Uterus (tissue), 4 donors: Measurements from ENCODE around the gene FLYWCH1. TPM values are rescaled to one million over a fixed set of nuclear protein-coding genes. Genes with fewer than 3 reads are reported as not detected.

ENCODE experiments used
- DNase-seq, 2 donors: peaks; one replicate each; pipeline ENCODE4 v3.0.0-alpha.2; 2019 to 2020
- H3K27ac ChIP-seq, 2 donors: fragments of 200-600 bp; sonication (generic); 1 replicate in 1 of 2; 2 replicates in 1 of 2; pipeline ENCODE4 v1.5.1; 2016 to 2018
- H3K27me3 ChIP-seq, 2 donors: fragments of 200-600 bp; sonication (generic); one replicate each; pipeline ENCODE4 v1.5.1; 2018 to 2019; ENCODE audit warnings: control low read depth in 1 of 2
- H3K36me3 ChIP-seq, 2 donors: fragments of 200-600 bp; sonication (generic); one replicate each; pipeline ENCODE4 v1.5.1; 2019; ENCODE audit warnings: control low read depth in 1 of 2
- H3K4me1 ChIP-seq, 2 donors: fragments of 200-600 bp; sonication (generic); one replicate each; pipeline ENCODE4 v1.5.1; 2018 to 2019; ENCODE audit warnings: control low read depth in 1 of 2
- H3K4me3 ChIP-seq, 2 donors: fragments of 200-600 bp; sonication (generic); 1 replicate in 1 of 2; 2 replicates in 1 of 2; pipeline ENCODE4 v1.5.1; 2018 to 2019; ENCODE audit warnings: mild to moderate bottlenecking in 1 of 2
- H3K9me3 ChIP-seq, 2 donors: fragments of 200-600 bp; sonication (generic); one replicate each; pipeline ENCODE4 v1.5.1; 2019; ENCODE audit warnings: control low read depth in 1 of 2
- POLR2A ChIP-seq, 2 donors: fragments of 450-650 bp; IDR thresholded peaks; one replicate each; pipeline ENCODE4 v1.6.1; 2016; ENCODE audit warnings: antibody characterized with exemption in 2 of 2, mild to moderate bottlenecking in 1 of 2, moderate library complexity in 1 of 2
- intact Hi-C: fragments of 100-400 bp; cut with DNase I; formaldehyde crosslinking; loops from one replicate; pipeline ENCODE4 v1.15.1; 2023; ENCODE audit warnings: low total_unique reads
- total RNA-seq, 4 donors: library from RNA; depleted of rRNA in 3 of 4; stranded (reverse); fragments of >200 nt in 3 of 4; gene quantifications; one replicate each; pipeline versions ENCODE4 v1.1.0 to v1.2.4, GENCODE V29; 2014 to 2023
- TF ChIP-seq, protein P1 (sequence below), 4 experiments: fragments of 200-600 bp in 2 of 4; fragments of 450-650 bp in 2 of 4; sonication (generic) in 2 of 4; IDR thresholded peaks; one replicate each; pipeline ENCODE4 v1.5.1; 2016 to 2019; ENCODE audit warnings: antibody characterized with exemption in 4 of 4, mild to moderate bottlenecking in 2 of 4, moderate library complexity in 1 of 4
- donor health status: DM: yes; HTN: yes; CAD: no.

Gene FLYWCH1
- total RNA-seq, 4 donors from 2014 or later, result 11.5 to 62.3 (median 27.2) TPM

DNA sequence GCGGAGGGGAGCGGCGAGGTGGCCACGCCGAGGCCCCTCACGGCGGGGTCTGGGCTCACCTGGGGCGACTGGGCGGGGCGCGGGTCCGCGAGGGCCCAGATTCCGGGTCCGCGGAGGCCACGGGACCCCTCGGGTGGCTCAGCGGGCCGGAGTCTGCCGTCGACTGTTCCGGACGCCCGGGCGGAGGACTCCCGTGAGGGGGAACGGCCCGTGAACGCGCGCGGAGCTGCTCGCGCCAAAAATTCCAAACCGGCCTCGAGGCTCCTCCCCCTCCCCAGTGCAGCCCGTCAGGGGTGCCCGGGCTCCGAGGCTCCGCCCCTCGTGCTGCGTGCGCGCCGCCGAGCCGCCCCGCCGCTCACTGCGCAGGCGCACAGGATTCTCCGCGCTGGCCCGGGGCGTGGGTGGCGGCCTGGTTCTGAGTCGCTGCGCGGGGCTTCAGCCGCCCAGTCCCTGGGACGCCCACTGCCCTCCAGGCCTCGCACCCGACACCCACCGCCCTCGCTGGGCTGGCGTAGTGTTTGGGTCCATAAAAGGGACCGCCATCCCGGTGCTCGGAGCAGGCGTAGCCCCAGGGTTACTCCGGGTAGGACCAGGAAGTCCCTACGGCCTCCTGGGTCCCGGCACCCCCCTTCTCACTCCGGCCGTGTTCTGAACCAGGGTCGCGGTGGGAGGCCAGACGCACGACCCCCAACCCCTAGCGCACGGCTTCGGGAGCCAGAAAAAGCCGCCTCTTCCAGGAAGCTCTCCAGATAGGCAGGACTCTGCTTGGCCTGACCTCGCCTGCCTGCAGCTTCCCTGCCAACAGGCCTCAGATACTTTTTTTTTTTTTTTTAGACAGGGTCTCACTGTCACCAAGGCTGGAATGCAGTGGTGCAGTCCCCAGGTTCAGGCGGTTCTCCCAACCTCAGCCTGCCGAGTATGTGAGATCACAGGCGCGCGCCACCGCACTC is 68.8 kb downstream of the FLYWCH1 start, which contains the start of gene PKMYT1:
TSS of gene PKMYT1 (minus strand) at position 220 of the 950 bp plus-strand sequence. CDS start 789 bp downstream, outside the sequence.
- Histone ChIP-seq H3K9me3 (no peaks in the 10 kb centered on the region), H3K36me3 (no peaks in the 10 kb centered on the region), H3K27ac (peak within 1 kb of the TSS; percentile 76 to 86), H3K4me3 (peak within 1 kb of the TSS; percentile 69 to 78), H3K27me3 (no peaks in the 10 kb centered on the region), H3K4me1 (peaks cover 0 to 13% of the 10 kb centered on the region in 2 donors)
- intact Hi-C loops, result no loop called here
- TF ChIP-seq, protein P1, sequence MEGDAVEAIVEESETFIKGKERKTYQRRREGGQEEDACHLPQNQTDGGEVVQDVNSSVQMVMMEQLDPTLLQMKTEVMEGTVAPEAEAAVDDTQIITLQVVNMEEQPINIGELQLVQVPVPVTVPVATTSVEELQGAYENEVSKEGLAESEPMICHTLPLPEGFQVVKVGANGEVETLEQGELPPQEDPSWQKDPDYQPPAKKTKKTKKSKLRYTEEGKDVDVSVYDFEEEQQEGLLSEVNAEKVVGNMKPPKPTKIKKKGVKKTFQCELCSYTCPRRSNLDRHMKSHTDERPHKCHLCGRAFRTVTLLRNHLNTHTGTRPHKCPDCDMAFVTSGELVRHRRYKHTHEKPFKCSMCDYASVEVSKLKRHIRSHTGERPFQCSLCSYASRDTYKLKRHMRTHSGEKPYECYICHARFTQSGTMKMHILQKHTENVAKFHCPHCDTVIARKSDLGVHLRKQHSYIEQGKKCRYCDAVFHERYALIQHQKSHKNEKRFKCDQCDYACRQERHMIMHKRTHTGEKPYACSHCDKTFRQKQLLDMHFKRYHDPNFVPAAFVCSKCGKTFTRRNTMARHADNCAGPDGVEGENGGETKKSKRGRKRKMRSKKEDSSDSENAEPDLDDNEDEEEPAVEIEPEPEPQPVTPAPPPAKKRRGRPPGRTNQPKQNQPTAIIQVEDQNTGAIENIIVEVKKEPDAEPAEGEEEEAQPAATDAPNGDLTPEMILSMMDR (IDR thresholded peaks at IDR 0.05), result peak in 1 of 4 experiments; percentile 10
- peak; percentile 72 to 98 for TF ChIP-seq POLR2A (IDR thresholded peaks at IDR 0.05)
- peak; percentile 84 to 94 for DNase-seq

DNA sequence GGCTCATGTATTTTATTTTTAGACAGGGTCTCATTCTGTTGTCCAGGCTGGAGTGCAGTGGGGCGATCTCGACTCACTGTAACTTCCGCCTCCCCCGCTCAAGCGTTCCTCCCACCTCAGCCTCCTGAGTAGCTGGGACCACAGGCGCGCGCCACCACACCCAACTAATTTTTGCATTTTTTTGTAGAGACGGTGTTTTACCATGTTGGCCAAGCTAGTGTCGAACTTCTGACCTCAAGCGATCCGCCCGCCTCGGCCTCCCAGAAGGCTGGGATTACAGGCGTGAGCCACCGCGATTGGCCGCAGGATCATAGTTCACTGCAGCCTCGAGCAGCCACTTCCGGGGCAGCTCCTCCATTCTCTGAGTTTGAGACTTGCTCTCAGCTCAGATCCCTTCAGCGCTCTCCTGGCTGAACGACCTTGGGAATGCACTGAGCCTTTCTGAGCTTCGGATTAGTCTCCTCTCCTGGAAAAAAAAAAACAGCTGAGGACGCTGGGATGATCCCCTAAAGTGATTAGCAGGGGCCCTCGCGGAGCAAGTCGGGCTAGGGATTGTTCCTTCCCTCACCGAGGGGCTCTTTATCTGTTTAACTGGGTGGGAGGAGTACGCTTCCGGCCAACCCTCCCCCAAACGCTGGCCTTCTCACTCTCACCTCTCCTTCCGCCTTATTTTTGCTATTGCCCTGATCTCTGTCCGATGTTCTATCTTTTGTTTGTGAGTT is 69.6 kb downstream of the FLYWCH1 start:
- no peak for DNase-seq
- peaks cover 0 to 13% of the 10 kb centered on the region in 2 donors for H3K4me1 ChIP-seq
- no peaks in the 10 kb centered on the region for H3K36me3 ChIP-seq
- intact Hi-C loops, result no loop called here
- no peak for TF ChIP-seq POLR2A (IDR thresholded peaks at IDR 0.05)
- TF ChIP-seq, protein P1 (IDR thresholded peaks at IDR 0.05), result no peak
- H3K27ac ChIP-seq, result no peak overlapping the region
- no peaks in the 10 kb centered on the region for H3K9me3 ChIP-seq
- H3K27me3 ChIP-seq, result no peaks in the 10 kb centered on the region
- H3K4me3 ChIP-seq, result peak overlapping the region; percentile 69 to 78

DNA sequence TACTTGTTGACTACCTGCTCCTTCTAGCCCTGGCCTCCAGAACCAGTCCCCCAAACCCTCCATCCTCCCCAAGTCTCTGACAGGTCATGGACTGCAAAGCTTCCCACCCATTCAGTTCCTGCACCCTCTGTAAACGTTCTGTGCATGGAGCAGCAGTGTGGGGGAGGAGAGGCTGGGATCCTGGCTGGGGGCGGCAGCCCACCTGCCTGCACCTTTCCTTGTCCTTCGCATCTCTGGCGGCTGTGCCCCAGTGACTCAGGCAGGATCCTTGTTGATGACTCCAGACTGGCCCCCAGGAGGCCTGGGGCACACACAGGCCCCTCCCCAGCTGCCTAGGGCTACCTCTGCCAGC is 70.1 kb downstream of the FLYWCH1 start:
- TF ChIP-seq, protein P1 (IDR thresholded peaks at IDR 0.05), result no peak
- no peak for TF ChIP-seq POLR2A (IDR thresholded peaks at IDR 0.05)
- Histone ChIP-seq H3K27me3 (no peaks in the 10 kb centered on the region), H3K9me3 (no peaks in the 10 kb centered on the region), H3K36me3 (no peaks in the 10 kb centered on the region), H3K4me3 (no peak overlapping the region), H3K4me1 (peaks cover 0 to 13% of the 10 kb centered on the region in 2 donors), H3K27ac (no peak overlapping the region)
- no peak for DNase-seq
- intact Hi-C loops, result no loop called here

DNA sequence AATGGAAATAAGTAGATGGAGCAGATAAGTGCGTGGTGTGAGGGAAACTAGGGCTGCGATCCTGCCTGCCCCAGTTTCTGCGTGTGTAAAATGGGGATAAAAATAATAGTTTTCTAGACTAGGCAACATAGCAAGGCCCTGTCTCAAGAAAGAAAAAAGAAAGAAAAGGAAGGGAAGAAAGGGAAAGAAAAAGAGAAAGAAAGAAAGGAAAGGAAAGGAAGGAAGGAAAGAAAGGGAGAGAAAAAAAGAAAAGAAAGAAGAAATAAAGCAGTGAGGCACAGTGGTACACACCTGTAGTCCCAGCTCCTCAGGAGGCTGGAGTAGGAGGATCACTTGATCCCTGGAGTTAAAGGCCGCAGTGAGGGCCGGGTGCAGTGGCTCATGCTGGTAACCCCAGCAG is 70.7 kb downstream of the FLYWCH1 start:
- no peak for DNase-seq
- Histone ChIP-seq H3K4me1 (peaks cover 0 to 13% of the 10 kb centered on the region in 2 donors), H3K4me3 (no peak overlapping the region), H3K36me3 (no peaks in the 10 kb centered on the region), H3K27me3 (no peaks in the 10 kb centered on the region), H3K27ac (no peak overlapping the region), H3K9me3 (no peaks in the 10 kb centered on the region)
- TF ChIP-seq, protein P1 (IDR thresholded peaks at IDR 0.05), result no peak
- no peak for TF ChIP-seq POLR2A (IDR thresholded peaks at IDR 0.05)
- intact Hi-C loops, result no loop called here
